ENCODE results near the gene PTGES2. TPM values are rescaled to one million over a fixed set of nuclear protein-coding genes. Genes with fewer than 3 reads are reported as not detected.

The PTGES2 gene
- total RNA-seq, 2 experiments from 2014 or later: 68.1 to 76.3 TPM

GRCh38 chr9:128155736-128156500 lies 28.4 kb upstream of the PTGES2 start:
- Histone ChIP-seq H3K79me2 (ENCODE audit: insufficient read depth, low read depth, low read length) (peaks cover 1% of the 10 kb centered on the region; the same call in 1 of the 2 replicates), H3K4me1 (ENCODE audit: insufficient read depth, low read length, poor library complexity, severe bottlenecking) (peaks cover 9% of the 10 kb centered on the region), H2AFZ (ENCODE audit: low read length) (no peak overlapping the region), H3K4me2 (ENCODE audit: low read length) (no peak overlapping the region), H3K9me3 (ENCODE audit: low read length) (no peaks in the 10 kb centered on the region), H3K9me2 (ENCODE audit: insufficient read depth, low read length) (no peaks in the 10 kb centered on the region), H3K36me3 (ENCODE audit: insufficient read depth, low read length) (no peaks in the 10 kb centered on the region), H4K20me1 (ENCODE audit: insufficient read depth, low read length) (no peaks in the 10 kb centered on the region), H3K4me3 (ENCODE audit: low read depth, low read length, poor library complexity, severe bottlenecking) (no peak overlapping the region), H3K27ac (ENCODE audit: low read depth, low read length, poor library complexity, severe bottlenecking) (no peak overlapping the region)
- no peak for TF ChIP-seq EZH2phosphoT487 (IDR thresholded peaks at IDR 0.05; ENCODE audit: borderline replicate concordance, low read depth, low read length)
- TF ChIP-seq, protein P1, sequence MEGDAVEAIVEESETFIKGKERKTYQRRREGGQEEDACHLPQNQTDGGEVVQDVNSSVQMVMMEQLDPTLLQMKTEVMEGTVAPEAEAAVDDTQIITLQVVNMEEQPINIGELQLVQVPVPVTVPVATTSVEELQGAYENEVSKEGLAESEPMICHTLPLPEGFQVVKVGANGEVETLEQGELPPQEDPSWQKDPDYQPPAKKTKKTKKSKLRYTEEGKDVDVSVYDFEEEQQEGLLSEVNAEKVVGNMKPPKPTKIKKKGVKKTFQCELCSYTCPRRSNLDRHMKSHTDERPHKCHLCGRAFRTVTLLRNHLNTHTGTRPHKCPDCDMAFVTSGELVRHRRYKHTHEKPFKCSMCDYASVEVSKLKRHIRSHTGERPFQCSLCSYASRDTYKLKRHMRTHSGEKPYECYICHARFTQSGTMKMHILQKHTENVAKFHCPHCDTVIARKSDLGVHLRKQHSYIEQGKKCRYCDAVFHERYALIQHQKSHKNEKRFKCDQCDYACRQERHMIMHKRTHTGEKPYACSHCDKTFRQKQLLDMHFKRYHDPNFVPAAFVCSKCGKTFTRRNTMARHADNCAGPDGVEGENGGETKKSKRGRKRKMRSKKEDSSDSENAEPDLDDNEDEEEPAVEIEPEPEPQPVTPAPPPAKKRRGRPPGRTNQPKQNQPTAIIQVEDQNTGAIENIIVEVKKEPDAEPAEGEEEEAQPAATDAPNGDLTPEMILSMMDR (conservative IDR thresholded peaks at IDR 0.05; ENCODE audit: low read length): no peak
- intact Hi-C loops (cut with micrococcal nuclease; ENCODE audit: unreplicated experiment): no loop called here
- ChIA-PET POLR2A (interaction anchor here (0.6 to 0.7 kb wide), 2 partner anchors 63 to 749 kb away, joined by 3 read pairs; no protein-coding TSS in a partner anchor), CTCF (ENCODE audit: unreplicated experiment) (no interaction called here)
- no peak for DNase-seq (ENCODE audit: low spot score)
- BruUV-seq (replicated peaks): no TSS peak

- Histone ChIP-seq H4K20me1 (ENCODE audit: insufficient read depth, low read length) (no peaks in the 10 kb centered on the region), H3K9me3 (ENCODE audit: low read length) (no peaks in the 10 kb centered on the region), H2AFZ (ENCODE audit: low read length) (no peak overlapping the region), H3K9me2 (ENCODE audit: insufficient read depth, low read length) (no peaks in the 10 kb centered on the region), H3K36me3 (ENCODE audit: insufficient read depth, low read length) (no peaks in the 10 kb centered on the region), H3K27ac (ENCODE audit: low read depth, low read length, poor library complexity, severe bottlenecking) (no peak overlapping the region), H3K4me1 (ENCODE audit: insufficient read depth, low read length, poor library complexity, severe bottlenecking) (no peaks in the 10 kb centered on the region), H3K4me2 (ENCODE audit: low read length) (no peak overlapping the region), H3K4me3 (ENCODE audit: low read depth, low read length, poor library complexity, severe bottlenecking) (no peak overlapping the region), H3K79me2 (ENCODE audit: insufficient read depth, low read depth, low read length) (no peaks in the 10 kb centered on the region)
- CTCF ChIA-PET (ENCODE audit: unreplicated experiment): no interaction called here
- TF ChIP-seq EZH2phosphoT487 (IDR thresholded peaks at IDR 0.05; ENCODE audit: borderline replicate concordance, low read depth, low read length): no peak
- TF ChIP-seq, protein P1 (conservative IDR thresholded peaks at IDR 0.05; ENCODE audit: low read length): no peak
- POLR2A ChIA-PET: no interaction called here
- no peak for DNase-seq (ENCODE audit: low spot score)
- no TSS peak for BruUV-seq (replicated peaks)
- intact Hi-C loops (cut with micrococcal nuclease; ENCODE audit: unreplicated experiment): no loop called here
These were observed 26.6 kb upstream of the PTGES2 start for GRCh38 chr9:128153947-128154695.
